ENCODE results near the gene UAP1L1.

- TF ChIP-seq CTCF (IDR thresholded peaks at IDR 0.05): no peak
- no peak for TF ChIP-seq EP300 (IDR thresholded peaks at IDR 0.05)
Observed at GRCh38 chr9:137108608-137109249, 31.4 kb downstream of the UAP1L1 start.
